T-helper 1 cell (primary cell): Measurements from ENCODE around the gene SECTM1.

Experiments used
- DNase-seq, 5 donors: peaks; one replicate each; pipeline ENCODE4 v3.0.0-alpha.2; 2012 to 2020

The SECTM1 gene

DNA sequence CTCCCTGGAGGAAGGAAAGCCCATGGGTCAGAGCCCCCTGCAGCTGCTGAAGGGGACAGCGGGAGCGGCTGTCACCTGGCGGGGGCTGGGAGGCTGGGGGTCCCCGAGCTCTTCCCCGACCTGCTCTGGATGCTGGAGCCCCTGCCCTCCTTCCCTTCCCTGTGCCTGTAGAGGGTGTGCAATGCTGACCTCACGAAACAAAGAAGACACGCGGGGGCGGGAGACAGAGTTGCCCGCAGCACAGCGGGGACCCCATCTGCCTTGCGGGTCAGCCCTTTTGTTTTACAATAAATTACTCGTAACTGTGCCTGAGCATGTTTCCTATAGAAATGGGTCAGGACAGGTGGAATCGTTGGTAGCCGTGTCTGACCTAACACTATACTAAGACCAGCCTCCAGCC, 6.3 kb downstream of the SECTM1 start:
- no peak for DNase-seq

GRCh38 chr17:82325286-82326180, 8.0 kb downstream of the SECTM1 start:
- DNase-seq: no peak

GRCh38 chr17:82324566-82325285, 8.8 kb downstream of the SECTM1 start:
- no peak for DNase-seq

DNA sequence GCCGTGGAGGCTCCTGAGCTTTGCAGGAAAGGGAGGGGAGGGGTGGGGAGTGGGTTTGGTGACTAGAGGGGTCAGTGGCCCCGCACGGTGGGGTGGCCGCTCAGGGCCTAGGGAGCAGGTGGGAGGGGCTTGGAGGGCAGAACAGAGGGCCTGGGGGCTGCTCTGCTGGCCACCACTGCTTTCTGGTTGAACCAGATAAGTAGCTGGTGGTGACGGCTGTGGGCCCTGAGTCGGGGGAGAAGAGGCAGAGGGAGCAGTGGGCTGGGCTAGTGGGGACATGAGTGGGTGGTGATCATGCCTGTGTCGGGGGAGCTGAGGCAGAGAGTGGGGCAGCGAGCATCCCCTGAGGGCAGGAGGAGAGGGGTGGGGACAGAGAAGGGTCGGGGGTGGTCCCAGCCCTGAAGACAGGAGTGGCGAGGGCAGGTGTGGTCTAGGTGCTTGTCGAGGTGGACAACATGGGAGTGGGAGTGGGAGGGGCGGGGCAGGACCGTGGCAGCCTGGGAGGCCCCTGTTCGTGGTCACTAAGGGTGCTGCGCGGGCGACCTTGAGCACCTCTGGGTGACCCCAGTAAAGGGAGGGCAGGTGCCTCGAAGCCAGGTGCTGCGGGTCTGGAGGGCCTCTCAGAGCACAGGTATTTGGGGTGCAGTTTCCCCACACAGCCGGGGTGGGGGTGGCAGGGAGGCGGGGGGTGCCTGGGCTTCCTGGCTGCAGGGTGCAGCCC, 9.9 kb downstream of the SECTM1 start:
- no peak for DNase-seq

- no peak for DNase-seq
Observed at GRCh38 chr17:82322526-82323453, 10.8 kb downstream of the SECTM1 start.

DNA sequence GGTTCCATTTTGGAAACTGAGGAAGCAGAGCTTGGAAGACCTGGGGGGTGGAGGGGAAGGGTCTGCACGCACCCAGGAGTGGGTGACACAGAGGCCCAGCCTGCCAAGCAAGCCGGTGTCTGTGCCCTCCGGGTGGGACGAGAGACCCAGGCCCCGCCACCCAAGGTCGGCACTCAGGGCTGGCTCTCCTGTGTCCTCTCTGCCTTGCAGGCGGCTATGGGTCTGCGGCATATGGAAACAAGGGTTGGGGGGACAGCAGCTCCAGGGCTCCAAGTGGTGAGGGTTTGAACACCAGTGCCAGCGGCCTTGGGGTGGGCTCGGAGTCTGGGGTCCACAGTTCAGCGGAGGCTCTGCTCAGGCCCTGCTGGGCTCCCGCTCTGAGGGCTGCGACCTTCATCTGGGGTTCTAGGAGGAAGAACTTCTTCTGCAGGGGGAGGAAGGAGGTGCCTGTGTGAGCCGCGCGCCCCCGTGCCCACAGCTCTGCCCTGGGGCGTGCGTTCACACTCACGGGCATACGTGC, 11.6 kb downstream of the SECTM1 start:
- DNase-seq: no peak

GRCh38 chr17:82320956-82321927, 12.3 kb downstream of the SECTM1 start:
- peak; percentile 53 to 74 (median 70) for DNase-seq

GRCh38 chr17:82320140-82320840, 13.3 kb downstream of the SECTM1 start:
- no peak for DNase-seq

DNA sequence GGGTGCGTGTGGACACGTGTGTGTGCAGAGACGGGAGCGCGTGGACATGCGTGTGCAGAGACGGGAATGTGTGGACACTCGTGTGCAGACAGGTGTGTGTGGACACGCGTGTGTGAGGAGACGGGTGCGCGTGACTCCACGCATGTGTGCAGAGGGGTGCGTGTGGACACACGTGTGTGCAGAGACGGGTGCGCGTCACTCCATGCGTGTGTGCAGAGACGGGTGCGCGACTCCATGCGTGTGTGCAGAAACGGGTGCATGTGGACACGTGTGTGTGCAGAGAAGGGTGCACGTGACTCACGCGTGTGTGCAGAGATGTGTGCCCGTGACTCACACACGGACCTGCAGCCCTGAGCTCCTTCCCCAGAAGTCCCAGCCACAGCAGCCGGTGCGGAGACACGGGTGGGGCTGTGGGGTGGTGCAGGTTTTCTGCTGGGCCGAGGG, 13.9 kb downstream of the SECTM1 start:
- DNase-seq: no peak

GRCh38 chr17:82318772-82319606, 14.6 kb downstream of the SECTM1 start:
- DNase-seq: peak in 1 of 5 donors; percentile 2

GRCh38 chr17:82318169-82318498, 15.4 kb downstream of the SECTM1 start:
- no peak for DNase-seq

- DNase-seq: peak; percentile 39 to 70 (median 51)
Observed at GRCh38 chr17:82317394-82318168, 16.0 kb downstream of the SECTM1 start, which contains the start of gene CD7. Gene CD7 (minus strand): TSS chr17:82317608. CDS start chr17:82317495, 113 bp downstream.

DNA sequence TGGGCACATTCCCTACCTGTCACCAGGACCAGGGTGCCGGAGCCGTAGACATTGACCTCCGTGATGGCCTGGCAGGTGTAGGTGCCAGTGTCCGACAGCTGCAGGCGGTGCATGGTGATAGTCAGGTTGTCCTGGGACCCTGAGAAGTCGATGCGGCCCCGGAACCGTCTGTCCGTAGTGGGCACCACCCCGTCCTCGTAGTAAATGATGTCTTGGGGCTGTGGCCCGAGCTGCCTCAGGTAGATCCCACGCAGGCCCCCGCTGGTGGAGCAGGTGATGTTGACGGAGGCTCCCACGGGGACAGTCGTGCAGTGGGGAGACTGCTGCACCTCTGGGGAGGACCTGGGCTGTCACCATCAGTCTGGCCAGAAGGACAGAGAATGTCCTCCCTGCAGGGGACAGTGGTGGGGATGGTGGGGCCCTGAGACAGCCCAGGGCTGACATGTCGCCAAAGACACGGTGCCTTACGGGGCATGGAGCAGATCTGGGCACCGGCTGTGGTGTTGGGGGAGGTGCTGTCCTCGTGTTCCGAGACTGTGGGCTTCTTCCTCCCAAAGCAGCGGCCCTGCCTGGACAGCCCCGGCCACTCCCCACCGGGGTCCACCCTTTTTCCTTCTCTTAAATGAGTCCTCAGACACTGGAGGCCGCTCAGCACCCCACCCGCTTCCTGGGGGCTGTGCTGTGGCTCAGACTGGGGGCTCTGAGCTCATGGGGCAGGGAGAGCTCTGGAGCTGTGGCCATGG, 16.7 kb downstream of the SECTM1 start:
- DNase-seq: peak in 1 of 5 donors; percentile 4

DNA sequence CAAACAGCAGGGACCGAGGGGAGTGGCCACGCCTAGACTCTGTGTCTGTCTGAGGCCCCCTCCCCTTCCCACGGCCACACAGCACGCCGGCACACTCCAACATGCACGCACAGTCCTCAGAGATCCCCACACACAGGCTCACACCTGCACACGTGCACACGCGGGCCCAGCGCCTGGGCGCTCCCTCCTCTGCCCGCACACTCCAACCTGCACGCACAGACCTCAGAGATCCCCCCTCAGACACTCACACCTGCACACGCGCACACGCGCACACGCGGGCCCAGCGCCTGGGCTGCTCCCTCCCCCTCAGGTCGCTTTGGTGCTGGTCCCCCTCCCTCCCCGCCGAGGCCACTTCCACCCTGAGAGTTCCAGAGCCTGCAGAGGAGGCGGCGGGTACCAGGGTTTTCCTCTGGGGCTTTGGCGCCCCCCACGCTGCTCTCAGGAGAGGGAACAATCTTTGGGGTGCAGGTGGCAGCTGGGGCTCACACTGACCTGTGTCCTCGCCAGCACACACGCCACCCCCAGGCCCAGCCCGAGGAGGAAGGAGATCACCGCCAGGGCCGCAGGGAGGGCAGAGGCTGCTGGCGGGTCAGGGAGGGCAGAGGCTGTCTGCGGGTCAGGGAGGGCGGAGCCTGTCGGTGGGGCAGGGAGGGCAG, 17.7 kb downstream of the SECTM1 start:
- peak in 2 of 5 donors; percentile 41 to 45 for DNase-seq

DNA sequence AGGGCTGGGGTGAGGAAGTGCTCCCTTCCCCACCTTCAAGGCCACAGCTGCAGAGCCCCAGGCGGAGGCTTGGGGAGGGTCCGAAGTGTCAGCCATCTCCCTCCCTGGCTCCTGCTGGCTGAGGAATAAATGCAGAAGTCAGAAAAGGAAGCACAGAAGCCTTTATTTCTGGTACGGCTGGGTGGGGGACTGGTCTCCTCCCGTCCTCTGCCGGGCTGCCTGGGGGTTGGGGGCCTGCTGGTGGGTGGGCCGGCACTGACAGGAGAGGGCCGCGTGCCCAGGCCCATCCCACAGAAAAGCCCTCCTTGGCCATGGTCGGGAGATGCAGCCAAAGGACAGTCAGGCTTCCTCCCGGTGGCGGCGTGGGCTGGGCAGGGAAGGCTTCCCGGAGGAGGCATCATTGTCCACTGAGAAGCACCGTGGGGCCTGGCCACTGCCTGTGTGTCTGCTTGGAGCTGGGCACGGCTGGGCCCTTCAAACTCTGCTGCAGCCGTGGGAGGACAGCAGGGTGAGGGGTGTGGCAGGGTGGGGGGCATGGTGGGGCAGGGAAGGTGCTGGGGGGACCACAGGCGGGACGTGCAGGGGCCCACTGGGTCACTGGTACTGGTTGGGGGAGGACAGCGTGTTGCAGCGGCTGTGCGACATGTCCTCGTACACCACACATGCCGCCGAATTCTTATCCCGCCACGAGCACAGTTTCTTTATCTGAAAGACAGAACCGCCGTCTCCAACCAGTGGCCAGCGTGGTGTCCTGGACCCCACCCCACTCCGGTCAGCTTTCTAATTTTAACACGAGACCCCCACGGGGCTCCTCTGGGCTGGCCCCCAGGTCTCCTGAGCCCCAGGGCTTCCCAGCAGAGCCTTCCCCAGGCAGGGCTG, 18.6 kb downstream of the SECTM1 start:
- DNase-seq: no peak
